GM13976 (cell line): Measurements from ENCODE around the gene FRMD4A.

Source experiments
- DNase-seq: peaks from one replicate; pipeline ENCODE4 v3.0.0; 2012; ENCODE audit warnings: low spot score
- in situ Hi-C: fragments of 300-500 bp; cut with MboI; formaldehyde crosslinking; loops from one replicate; pipeline ENCODE4 v1.12.0; 2022; ENCODE audit warnings: low sequenced_read_pairs, mixed read lengths, inconsistent platforms; ENCODE audit not compliant: unreplicated experiment
- TF ChIP-seq, protein P1 (sequence below): IDR thresholded peaks from 2 replicates; pipeline ENCODE4 v1.5.1; 2012; ENCODE audit warnings: borderline replicate concordance, mild to moderate bottlenecking; ENCODE audit not compliant: insufficient read depth; ENCODE audit errors: extremely low read depth, missing control alignments, control extremely low read depth

The FRMD4A gene

DNA sequence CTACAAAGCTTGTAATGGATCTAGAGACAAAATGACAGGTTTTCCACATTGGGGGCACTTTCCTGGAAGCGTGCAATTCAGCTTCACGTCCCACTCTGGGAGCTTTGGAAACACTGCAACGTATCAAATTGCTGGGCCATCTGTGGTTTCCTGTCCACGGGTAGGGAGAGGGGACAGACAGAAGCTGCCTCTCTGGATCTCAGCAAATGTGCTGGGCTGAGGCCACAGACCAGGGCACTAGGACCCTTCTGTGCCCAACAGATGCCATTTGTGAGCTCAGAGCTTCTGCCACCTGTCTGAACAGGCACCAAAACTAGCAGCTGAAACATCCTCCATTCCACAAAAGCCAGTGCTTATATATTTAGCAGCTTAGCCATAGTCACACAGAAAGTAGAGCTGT, 40.9 kb upstream of the FRMD4A start:
- DNase-seq, result no peak
- in situ Hi-C loops, result no loop called here
- TF ChIP-seq, protein P1, sequence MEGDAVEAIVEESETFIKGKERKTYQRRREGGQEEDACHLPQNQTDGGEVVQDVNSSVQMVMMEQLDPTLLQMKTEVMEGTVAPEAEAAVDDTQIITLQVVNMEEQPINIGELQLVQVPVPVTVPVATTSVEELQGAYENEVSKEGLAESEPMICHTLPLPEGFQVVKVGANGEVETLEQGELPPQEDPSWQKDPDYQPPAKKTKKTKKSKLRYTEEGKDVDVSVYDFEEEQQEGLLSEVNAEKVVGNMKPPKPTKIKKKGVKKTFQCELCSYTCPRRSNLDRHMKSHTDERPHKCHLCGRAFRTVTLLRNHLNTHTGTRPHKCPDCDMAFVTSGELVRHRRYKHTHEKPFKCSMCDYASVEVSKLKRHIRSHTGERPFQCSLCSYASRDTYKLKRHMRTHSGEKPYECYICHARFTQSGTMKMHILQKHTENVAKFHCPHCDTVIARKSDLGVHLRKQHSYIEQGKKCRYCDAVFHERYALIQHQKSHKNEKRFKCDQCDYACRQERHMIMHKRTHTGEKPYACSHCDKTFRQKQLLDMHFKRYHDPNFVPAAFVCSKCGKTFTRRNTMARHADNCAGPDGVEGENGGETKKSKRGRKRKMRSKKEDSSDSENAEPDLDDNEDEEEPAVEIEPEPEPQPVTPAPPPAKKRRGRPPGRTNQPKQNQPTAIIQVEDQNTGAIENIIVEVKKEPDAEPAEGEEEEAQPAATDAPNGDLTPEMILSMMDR, result no peak

DNA sequence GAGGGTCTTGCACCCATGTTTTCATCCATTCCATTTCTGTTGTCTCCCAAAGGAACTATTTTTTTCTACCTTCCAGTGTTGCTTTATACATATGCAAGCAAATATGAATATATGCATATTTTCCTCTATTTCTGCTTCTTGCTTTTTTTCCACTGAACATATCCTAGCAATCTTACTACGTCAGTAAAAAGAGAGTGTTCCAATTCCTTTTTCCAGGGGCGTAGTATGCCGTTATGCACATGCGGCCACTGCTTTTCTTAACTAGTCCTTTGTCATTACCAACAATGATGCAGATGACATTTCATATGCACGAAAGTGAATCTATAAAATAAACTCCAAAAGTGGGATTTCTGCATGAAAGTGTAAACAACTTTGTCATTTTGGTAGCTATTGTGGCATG, 40.2 kb upstream of the FRMD4A start:
- TF ChIP-seq, protein P1, result no peak
- DNase-seq, result no peak
- in situ Hi-C loops, result no loop called here

DNA sequence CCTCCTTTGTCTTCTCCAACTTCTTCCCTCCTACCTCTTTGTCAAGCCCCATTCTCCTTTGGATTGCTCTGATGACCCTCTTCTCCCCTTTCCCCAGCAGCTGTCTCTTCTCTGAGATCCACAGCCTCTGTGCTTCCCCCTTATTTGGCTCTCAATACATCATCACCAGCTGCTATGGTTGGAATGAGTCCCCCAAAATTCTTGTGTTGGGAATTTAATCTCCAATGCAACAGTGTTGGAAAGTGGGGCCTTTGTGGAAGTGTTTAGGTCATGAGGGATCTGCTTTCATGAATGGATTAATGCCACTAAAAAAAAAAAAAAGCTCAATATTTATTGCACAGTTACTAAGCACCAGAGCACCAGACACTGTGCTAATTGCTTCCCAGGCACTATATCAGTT, 39.2 kb upstream of the FRMD4A start:
- in situ Hi-C loops, result no loop called here
- no peak for DNase-seq
- TF ChIP-seq, protein P1, result no peak

DNA sequence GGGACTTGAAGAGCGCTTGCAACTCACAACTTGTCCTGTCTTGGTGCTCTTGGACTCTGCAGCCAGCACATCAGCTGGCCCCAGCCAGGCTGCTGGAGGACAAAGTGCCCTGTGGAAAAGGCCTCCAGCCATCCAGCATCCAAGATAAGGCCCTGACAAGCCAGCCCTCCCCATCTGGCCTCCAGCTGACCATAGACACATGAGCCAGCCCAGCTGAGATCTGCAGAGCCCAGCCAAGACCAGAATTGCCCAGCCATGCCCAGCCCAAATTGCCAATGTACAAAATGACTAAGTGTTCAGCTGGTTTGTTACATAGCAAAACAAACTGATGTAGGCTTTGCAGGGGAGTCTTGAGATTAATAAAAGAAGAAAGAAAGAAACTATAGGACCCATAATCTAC, 36.0 kb upstream of the FRMD4A start:
- DNase-seq, result no peak

DNA sequence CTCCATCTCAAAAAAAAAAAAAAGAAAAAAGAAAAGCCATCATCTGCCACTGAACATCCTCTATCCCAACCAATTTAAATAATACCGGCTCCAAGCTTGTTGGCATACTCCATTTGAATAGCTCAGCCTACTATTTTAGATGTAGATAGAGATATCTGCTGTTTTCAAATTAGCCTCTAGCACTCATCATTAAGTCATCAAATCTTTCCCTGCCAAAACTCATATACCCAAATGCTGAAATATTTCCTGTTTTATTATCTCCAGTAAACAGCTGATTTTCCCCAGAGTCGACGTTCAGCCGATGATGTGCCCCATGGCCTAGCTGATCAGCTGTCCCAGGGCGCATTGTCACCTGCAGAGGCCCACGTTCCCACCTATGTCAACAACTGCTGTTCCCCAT, 34.5 kb upstream of the FRMD4A start:
- DNase-seq, result no peak
- in situ Hi-C loops, result no loop called here
- TF ChIP-seq, protein P1, result no peak

More for the DNA sequence above, 36.0 kb upstream of the FRMD4A start:
- in situ Hi-C loops, result no loop called here
- TF ChIP-seq, protein P1, result no peak

DNA sequence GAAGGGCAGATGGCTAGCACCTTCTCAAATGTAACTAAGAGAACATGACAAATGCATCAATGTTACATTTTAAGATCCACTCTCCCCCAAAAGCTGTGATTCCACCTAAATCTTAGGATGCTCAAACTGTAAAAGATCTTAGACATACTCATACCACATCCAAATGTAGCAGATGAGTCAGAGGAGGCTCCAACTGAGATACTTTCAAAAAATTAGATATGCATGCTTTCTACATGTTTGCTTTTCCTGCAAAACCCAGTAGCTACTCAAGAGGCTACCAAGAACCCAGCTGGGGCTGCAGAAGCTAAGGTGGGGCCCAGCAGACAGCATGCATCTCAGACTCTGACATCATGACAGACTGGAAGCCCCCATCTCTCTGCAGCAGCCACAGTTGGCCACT, 31.4 kb upstream of the FRMD4A start:
- DNase-seq, result no peak
- in situ Hi-C loops, result no loop called here
- TF ChIP-seq, protein P1, result no peak

DNA sequence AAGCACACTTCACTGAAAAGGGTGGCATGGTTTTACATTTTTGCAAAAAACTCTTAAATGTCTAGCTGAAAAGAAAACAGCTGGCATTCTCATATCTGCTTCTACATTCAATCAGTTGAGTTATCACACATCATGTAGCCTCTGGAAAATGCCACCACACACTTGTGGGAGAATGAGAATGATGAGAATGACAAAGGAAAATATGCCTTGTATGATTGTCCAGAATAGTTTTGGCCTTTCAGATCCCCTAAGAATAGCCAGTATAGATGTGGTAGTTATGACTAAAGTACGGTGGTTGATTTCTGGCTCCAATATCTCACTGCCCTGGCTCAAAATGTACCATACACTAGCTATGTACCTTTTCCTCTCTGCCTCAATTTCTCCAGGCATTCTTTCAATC, 30.2 kb upstream of the FRMD4A start:
- no peak for DNase-seq
- TF ChIP-seq, protein P1, result no peak
- in situ Hi-C loops, result no loop called here
